Measurements from ENCODE around the gene AMTN. TPM values are rescaled to one million over a fixed set of nuclear protein-coding genes. Genes with fewer than 3 reads are reported as not detected.
"Not testable (repeated sequence)": the region's sequence is repeated elsewhere in the genome, so short reads cannot be mapped to it uniquely, and the experiment has no call there.

AMTN gene, protein sequence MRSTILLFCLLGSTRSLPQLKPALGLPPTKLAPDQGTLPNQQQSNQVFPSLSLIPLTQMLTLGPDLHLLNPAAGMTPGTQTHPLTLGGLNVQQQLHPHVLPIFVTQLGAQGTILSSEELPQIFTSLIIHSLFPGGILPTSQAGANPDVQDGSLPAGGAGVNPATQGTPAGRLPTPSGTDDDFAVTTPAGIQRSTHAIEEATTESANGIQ
- total RNA-seq (not detected), total RNA-seq (0 reads per million in 2 donors)

DNA sequence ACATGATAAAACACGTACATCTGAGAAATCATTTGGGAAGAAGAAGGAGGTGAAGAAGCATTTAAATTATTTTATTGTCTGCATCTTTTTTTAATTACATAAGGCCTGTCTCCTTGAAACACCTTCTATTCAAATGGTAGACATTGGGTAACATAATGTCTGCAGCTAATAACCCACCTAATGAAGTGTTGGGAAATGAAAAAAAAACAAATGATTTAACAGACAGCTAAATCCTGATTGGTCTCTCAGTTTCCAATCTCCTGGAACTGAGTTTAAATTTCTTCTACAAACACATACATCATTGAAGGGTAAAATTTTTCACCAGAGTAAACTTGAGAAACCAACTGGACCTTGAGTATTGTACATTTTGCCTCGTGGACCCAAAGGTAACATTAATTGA is at the start of gene AMTN:
TSS of gene AMTN (plus strand) at position 301 of the 400 bp plus-strand sequence. CDS start 209 bp downstream, outside the sequence.
- no peaks in the 10 kb centered on the region for H3K9me3 ChIP-seq (ENCODE audit: control insufficient read depth, low read length, poor library complexity, severe bottlenecking)
- ATAC-seq (no peak), DNase-seq (no peak)
- Mint-ChIP-seq H3K27me3 (peaks cover 7% of the 10 kb centered on the region), H3K36me3 (ENCODE audit: low read depth) (no peaks in the 10 kb centered on the region), H3K4me3 (no peak within 1 kb of the TSS), H3K27ac (no peak within 1 kb of the TSS), H3K4me1 (no peaks in the 10 kb centered on the region)

DNA sequence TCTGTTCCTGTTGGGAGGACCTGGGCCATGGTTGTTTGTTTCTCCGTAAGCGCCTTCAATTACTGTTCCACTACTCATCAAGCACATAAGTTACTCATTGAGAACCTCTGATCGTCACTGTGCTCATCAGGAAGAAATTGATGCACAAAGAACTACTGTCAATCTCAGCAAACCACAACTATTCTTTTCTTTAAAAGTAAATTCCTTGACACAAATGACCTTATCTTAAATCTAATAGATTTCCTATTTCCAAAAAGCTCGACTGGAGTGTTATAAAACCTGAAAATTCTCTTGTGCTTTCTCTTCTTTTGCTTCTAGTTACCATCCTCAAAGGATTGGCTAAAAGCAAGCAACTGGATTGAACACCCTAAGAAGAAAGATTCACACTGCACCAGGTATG is 46.5 kb upstream of the AMTN start, which contains the start of gene MUC7:
TSS of gene MUC7 (plus strand) at position 301 of the 400 bp plus-strand sequence. CDS start 1,825 bp downstream, outside the sequence.
- Mint-ChIP-seq H3K36me3 (ENCODE audit: low read depth) (no peaks in the 10 kb centered on the region), H3K27me3 (peaks cover 12% of the 10 kb centered on the region), H3K4me3 (no peak within 1 kb of the TSS), H3K27ac (no peak within 1 kb of the TSS), H3K4me1 (no peaks in the 10 kb centered on the region)
- no peak for ATAC-seq
- H3K9me3 ChIP-seq (ENCODE audit: control insufficient read depth, low read length, poor library complexity, severe bottlenecking) = no peaks in the 10 kb centered on the region
- DNase-seq = no peak

DNA sequence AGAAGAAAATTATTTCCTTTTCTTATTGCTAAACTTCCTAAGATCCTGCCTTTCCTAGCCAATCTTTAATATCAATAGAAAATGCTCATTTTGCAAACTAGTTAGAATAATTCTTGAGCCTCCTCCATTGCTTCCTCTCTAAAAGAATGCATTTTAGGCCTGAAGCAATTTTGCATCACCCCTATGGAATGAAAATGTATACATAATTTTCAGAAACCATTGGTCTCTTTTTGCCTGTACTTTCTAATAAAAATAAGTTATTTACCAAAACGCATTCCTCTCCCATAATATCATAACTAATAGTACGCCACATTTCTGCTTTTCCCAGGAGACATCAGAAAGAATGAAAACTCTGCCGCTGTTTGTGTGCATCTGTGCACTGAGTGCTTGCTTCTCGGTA is 44.7 kb upstream of the AMTN start:
- ATAC-seq (no peak), DNase-seq (no peak)
- no peaks in the 10 kb centered on the region for H3K4me1 Mint-ChIP-seq
- no peaks in the 10 kb centered on the region for H3K36me3 Mint-ChIP-seq (ENCODE audit: low read depth)
- no peak overlapping the region for H3K27ac Mint-ChIP-seq
- H3K4me3 Mint-ChIP-seq = no peak overlapping the region
- H3K27me3 Mint-ChIP-seq = peaks cover 12% of the 10 kb centered on the region
- H3K9me3 ChIP-seq (ENCODE audit: control insufficient read depth, low read length, poor library complexity, severe bottlenecking) = no peaks in the 10 kb centered on the region

GRCh38 chr4:70488748-70489147 is 29.6 kb upstream of the AMTN start:
- DNase-seq (no peak), ATAC-seq (no peak)
- Mint-ChIP-seq H3K27ac (no peak overlapping the region), H3K4me1 (no peaks in the 10 kb centered on the region), H3K4me3 (no peak overlapping the region), H3K27me3 (peaks cover 30% of the 10 kb centered on the region), H3K36me3 (ENCODE audit: low read depth) (no peaks in the 10 kb centered on the region)
- no peaks in the 10 kb centered on the region for H3K9me3 ChIP-seq (ENCODE audit: control insufficient read depth, low read length, poor library complexity, severe bottlenecking)

- Mint-ChIP-seq H3K4me3 (no peak overlapping the region), H3K27me3 (peaks cover 7% of the 10 kb centered on the region), H3K36me3 (ENCODE audit: low read depth) (no peaks in the 10 kb centered on the region), H3K4me1 (no peaks in the 10 kb centered on the region), H3K27ac (no peak overlapping the region)
- H3K9me3 ChIP-seq (ENCODE audit: control insufficient read depth, low read length, poor library complexity, severe bottlenecking) = no peaks in the 10 kb centered on the region
- no peak for ATAC-seq
- DNase-seq = no peak
Observed at GRCh38 chr4:70496231-70496630, 22.1 kb upstream of the AMTN start.

DNA sequence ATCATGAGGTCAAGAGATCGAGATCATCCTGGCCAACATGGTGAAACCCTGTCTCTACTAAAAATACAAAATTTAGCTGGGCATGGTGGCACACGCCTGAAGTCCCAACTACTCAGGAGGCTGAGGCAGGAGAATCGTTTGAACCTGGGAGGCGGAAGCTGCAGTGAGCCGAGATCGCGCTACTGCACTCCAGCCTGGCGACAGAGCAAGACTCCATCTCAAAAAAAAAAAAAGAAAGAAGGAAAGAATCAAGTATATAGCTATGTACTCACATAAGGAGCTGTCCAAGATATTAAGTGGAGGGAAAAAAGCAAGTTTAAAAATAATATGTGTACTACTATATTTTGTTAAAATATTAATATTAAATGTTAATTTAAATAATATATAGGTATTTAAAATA is 16.5 kb upstream of the AMTN start:
- H3K27me3 Mint-ChIP-seq; H3K9me3 ChIP-seq (ENCODE audit: control insufficient read depth, low read length, poor library complexity, severe bottlenecking); H3K4me3 Mint-ChIP-seq; DNase-seq; H3K36me3 Mint-ChIP-seq (ENCODE audit: low read depth); H3K27ac Mint-ChIP-seq; H3K4me1 Mint-ChIP-seq; ATAC-seq: not testable (repeated sequence)

- no peak for DNase-seq
Observed at GRCh38 chr4:70504733-70505132, 13.6 kb upstream of the AMTN start.

DNA sequence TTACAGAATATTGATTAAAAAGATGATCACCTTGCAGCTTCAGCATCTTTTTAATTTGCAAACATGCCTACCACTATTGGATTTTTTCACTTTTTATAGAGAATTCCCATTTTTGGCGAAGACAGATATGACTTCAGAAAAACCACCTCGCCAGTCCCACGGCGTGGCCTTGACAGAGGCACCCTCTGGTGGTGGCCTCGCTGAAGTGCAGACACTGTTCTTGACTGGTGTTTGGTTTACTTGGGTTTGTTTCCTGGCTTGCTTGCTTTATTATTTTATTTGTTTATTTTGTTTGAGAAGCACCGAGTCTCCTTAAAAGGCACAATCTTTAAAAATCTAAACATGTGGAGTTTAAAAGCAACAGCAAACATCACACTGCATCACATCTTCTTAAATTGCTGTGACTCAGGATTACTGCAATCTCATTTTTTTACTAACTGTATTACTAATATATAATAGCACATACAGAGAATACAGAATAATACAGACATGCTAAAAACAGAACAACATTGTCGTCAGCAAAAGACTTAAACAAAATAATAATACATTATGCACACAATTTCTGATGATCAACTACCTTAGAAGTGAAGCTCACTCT is 13.1 kb upstream of the AMTN start:
- ATAC-seq = peak; percentile 67
- Mint-ChIP-seq H3K27ac (no peak overlapping the region), H3K4me3 (no peak overlapping the region), H3K27me3 (no peaks in the 10 kb centered on the region), H3K36me3 (ENCODE audit: low read depth) (no peaks in the 10 kb centered on the region), H3K4me1 (no peaks in the 10 kb centered on the region)
- no peaks in the 10 kb centered on the region for H3K9me3 ChIP-seq (ENCODE audit: control insufficient read depth, low read length, poor library complexity, severe bottlenecking)
- DNase-seq = peak; percentile 12 to 36 (median 24)

More at GRCh38 chr4:70504733-70505132, 13.6 kb upstream of the AMTN start:
- Mint-ChIP-seq H3K27me3 (no peaks in the 10 kb centered on the region), H3K36me3 (ENCODE audit: low read depth) (no peaks in the 10 kb centered on the region), H3K4me1 (no peaks in the 10 kb centered on the region), H3K4me3 (no peak overlapping the region), H3K27ac (no peak overlapping the region)
- H3K9me3 ChIP-seq (ENCODE audit: control insufficient read depth, low read length, poor library complexity, severe bottlenecking) = no peaks in the 10 kb centered on the region
- no peak for ATAC-seq

DNA sequence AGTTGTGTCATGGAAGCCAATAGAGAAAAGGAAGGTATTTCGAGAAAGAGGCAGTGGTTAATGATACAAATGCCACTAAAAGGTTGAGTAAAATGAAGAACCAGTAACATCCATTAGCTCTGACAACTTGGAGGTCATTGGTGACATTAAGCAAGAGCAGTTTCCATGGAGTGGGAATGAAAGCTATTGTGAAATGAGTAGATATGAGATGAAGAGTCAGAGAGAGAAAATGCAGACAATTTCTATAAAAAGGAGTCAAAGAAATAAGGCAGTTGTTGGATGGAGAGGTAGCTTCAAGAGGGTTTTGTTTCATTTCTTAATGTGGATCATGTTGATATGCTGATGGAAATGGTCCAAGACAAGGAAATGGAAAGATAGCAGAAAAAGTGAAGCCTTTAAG is 9.6 kb upstream of the AMTN start:
- Mint-ChIP-seq H3K4me1 (peaks cover 2% of the 10 kb centered on the region), H3K27ac (no peak overlapping the region), H3K36me3 (ENCODE audit: low read depth) (no peaks in the 10 kb centered on the region), H3K27me3 (peaks cover 23% of the 10 kb centered on the region), H3K4me3 (no peak overlapping the region)
- ATAC-seq (no peak), DNase-seq (no peak)
- H3K9me3 ChIP-seq (ENCODE audit: control insufficient read depth, low read length, poor library complexity, severe bottlenecking) = no peaks in the 10 kb centered on the region

DNA sequence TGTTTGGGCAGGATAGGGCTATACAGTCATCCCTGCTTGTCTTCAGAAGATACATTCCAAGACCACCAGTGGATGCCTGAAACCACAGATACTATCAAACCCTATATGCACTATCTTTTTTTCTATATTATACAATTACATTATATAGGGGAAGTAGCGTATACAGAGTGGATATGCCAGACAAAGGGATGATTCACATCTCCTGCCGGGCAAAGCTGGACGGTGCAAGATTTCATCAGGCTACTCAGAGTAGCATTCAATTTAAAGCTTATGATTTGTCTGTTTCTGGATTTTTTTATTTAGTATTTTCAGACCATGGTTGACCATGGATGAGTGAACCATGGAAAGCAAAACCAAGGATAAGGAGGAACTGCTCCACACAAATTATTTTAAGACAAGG is 7.0 kb upstream of the AMTN start:
- H3K9me3 ChIP-seq (ENCODE audit: control insufficient read depth, low read length, poor library complexity, severe bottlenecking) = no peaks in the 10 kb centered on the region
- no peak for ATAC-seq
- Mint-ChIP-seq H3K27ac (no peak overlapping the region), H3K4me3 (no peak overlapping the region), H3K27me3 (peaks cover 23% of the 10 kb centered on the region), H3K36me3 (ENCODE audit: low read depth) (no peaks in the 10 kb centered on the region), H3K4me1 (peaks cover 2% of the 10 kb centered on the region)
- DNase-seq = no peak

- H3K4me3 Mint-ChIP-seq = no peak overlapping the region
- ATAC-seq (no peak), DNase-seq (no peak)
Observed at GRCh38 chr4:70515367-70516250, 2.8 kb upstream of the AMTN start.

DNA sequence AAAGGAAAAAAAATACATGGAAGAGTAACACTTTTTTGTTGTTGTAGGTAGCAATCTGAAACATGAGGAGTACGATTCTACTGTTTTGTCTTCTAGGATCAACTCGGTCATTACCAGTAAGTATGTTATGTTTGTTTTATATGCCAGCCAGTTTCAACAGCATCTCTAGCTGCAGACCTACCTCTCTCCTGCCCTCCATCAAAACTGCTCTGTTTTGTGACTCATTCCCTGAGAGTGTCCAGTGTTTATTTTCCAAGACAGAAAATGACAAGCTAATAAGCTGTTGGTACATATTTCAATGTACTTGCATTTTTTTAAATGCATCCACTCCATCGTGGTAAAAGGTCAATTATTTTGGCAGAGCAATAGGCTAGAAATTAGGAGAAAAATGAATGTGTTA is 347 bp downstream of the AMTN start:
- ATAC-seq (no peak), DNase-seq (no peak)
- Mint-ChIP-seq H3K27me3 (peaks cover 4% of the 10 kb centered on the region), H3K36me3 (ENCODE audit: low read depth) (no peaks in the 10 kb centered on the region), H3K4me3 (no peak overlapping the region), H3K27ac (no peak overlapping the region), H3K4me1 (no peaks in the 10 kb centered on the region)
- H3K9me3 ChIP-seq (ENCODE audit: control insufficient read depth, low read length, poor library complexity, severe bottlenecking) = no peaks in the 10 kb centered on the region

More at GRCh38 chr4:70515367-70516250, 2.8 kb upstream of the AMTN start:
- Mint-ChIP-seq H3K27me3 (peaks cover 27% of the 10 kb centered on the region), H3K4me1 (peaks cover 2% of the 10 kb centered on the region), H3K27ac (no peak overlapping the region), H3K36me3 (ENCODE audit: low read depth) (no peaks in the 10 kb centered on the region)
- no peaks in the 10 kb centered on the region for H3K9me3 ChIP-seq (ENCODE audit: control insufficient read depth, low read length, poor library complexity, severe bottlenecking)

DNA sequence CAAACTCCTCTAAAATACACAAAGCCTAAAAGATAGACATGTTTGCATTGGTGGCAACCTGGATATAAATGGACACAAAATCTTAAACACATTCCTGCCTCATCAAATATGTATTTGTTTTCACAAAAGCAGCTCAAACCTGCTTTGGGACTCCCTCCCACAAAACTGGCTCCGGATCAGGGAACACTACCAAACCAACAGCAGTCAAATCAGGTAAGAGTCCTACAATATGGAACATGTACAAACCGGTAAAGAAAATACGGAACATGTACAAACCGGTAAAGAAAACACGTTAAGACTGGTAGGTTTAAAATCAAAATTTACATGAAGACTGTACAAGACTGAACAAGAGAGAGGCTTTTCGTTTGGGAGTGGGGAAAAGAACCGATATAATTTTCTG is 4.3 kb downstream of the AMTN start:
- ATAC-seq (no peak), DNase-seq (no peak)
- Mint-ChIP-seq H3K27ac (no peak overlapping the region), H3K27me3 (peaks cover 23% of the 10 kb centered on the region), H3K36me3 (ENCODE audit: low read depth) (no peaks in the 10 kb centered on the region), H3K4me1 (no peaks in the 10 kb centered on the region), H3K4me3 (no peak overlapping the region)
- no peaks in the 10 kb centered on the region for H3K9me3 ChIP-seq (ENCODE audit: control insufficient read depth, low read length, poor library complexity, severe bottlenecking)

All from T-helper 17 cell (primary cell).